GM13976 (cell line): ENCODE results near the gene KIF1A.
"Not testable (repeated sequence)": the region's sequence is repeated elsewhere in the genome, so short reads cannot be mapped to it uniquely, and the experiment has no call there.

Experiments used
- DNase-seq: peaks from one replicate; pipeline ENCODE4 v3.0.0; 2012; ENCODE audit warnings: low spot score
- in situ Hi-C: fragments of 300-500 bp; cut with MboI; formaldehyde crosslinking; loops from one replicate; pipeline ENCODE4 v1.12.0; 2022; ENCODE audit warnings: low sequenced_read_pairs, mixed read lengths, inconsistent platforms; ENCODE audit not compliant: unreplicated experiment
- TF ChIP-seq, protein P1 (sequence below): IDR thresholded peaks from 2 replicates; pipeline ENCODE4 v1.5.1; 2012; ENCODE audit warnings: borderline replicate concordance, mild to moderate bottlenecking; ENCODE audit not compliant: insufficient read depth; ENCODE audit errors: extremely low read depth, missing control alignments, control extremely low read depth

The KIF1A gene

DNA sequence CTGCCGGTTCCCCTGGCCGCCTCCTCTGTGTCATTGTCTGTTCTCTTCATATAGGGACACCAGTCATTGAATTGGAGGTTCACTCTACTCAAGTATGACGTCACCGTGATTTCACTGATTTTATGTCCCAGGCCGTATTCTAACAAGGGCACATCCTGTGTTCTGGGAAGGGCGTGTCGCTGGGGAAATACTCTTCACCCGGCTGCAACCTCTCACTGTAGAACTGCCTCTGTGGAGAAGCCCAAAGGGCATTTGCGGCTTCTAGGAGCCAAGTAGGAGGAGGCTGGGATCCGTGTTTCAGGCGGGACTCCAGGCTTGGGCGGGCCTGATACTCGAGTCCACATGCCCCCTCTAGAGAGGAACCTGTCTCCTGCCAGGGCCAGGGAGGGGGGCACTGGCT, 123.5 kb downstream of the KIF1A start:
- DNase-seq, in situ Hi-C loops: not testable (repeated sequence)

DNA sequence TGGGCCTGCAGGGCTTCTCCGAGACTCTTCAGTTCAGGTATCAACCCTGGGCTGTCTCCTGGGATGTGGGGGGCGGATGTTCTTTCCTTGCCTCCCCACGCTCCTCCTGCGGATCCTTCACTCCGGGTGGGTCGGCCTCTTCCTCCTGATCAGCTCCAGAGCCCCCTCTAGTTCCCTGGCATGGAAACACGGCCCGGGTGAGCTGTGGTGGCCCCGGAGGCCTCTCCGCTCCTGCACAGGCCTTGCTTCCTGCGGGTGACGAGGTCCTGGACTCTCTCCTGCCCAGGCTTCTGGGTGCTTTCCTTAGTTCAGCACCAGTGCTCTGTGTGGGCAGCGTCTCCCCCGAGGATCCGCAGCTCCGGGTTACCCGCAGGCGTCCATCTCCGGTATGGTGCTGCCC, 124.4 kb downstream of the KIF1A start:
- DNase-seq, in situ Hi-C loops: not testable (repeated sequence)

DNA sequence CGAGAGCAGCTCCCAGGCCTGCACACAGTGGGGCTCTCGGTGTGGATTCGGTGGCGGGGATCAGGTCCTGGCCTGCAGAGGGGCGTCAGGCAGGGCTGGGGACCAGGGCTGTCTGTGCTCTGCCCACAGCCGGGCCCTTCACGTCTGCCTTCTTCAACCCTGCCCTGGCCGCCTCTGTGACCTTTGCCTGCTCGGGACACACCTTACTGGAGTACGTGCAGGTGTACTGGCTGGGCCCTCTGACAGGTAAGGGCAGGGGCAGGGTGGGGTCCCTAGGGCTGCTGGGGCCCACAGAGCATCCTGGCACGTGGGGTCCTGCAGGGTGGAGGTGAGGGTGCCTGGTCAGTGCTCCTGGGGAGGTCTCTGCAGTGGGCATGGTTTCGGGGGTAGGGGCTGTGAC, 125.7 kb downstream of the KIF1A start:
- in situ Hi-C loops, DNase-seq: not testable (repeated sequence)

DNA sequence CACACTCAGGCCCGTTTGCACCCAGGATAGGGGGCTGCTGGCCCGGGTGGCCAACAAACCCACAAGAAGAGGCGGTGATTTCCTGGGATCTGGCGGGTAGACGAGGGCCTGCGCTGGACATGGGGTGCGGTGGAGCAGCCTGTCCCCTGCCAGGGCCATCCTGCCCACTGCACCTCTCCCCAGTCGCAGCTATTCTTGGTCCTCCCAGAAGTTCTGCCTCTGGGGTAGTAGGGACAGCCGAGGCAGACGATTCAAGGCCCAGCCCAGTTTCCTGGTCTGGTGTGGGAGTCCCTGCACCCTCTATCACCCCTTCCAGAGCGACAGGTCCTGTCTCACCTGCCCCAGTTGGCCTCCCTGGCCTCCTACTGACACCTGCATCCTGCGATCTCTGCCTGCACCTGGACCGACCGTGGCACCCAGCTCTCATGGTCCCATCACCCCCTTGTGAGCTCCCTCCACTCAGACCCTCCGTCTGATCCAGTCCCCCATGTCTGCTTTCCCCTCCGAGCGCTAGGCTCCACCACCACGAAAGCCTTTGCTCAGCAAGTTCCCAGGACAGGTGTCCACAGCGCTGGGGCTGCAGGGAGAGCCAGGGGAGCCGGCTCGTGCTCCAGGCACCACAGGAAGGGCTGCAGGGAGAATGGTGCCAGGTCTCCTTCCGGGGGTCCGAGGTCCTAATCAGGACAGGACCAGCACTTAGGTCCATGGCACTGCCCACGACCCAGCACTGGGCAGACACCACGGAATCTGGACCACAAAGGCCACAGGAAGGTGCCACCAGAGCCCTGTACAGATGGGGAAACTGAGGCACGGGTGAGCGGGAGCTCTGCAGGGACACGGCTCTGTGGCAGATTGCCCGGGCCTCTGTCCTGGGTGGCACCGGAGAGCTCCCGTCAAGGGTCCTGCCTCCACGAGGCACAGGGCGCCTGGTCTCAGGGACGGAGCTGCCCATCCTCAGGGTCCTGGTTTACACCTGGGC, 127.1 kb downstream of the KIF1A start:
- in situ Hi-C loops, DNase-seq: not testable (repeated sequence)

DNA sequence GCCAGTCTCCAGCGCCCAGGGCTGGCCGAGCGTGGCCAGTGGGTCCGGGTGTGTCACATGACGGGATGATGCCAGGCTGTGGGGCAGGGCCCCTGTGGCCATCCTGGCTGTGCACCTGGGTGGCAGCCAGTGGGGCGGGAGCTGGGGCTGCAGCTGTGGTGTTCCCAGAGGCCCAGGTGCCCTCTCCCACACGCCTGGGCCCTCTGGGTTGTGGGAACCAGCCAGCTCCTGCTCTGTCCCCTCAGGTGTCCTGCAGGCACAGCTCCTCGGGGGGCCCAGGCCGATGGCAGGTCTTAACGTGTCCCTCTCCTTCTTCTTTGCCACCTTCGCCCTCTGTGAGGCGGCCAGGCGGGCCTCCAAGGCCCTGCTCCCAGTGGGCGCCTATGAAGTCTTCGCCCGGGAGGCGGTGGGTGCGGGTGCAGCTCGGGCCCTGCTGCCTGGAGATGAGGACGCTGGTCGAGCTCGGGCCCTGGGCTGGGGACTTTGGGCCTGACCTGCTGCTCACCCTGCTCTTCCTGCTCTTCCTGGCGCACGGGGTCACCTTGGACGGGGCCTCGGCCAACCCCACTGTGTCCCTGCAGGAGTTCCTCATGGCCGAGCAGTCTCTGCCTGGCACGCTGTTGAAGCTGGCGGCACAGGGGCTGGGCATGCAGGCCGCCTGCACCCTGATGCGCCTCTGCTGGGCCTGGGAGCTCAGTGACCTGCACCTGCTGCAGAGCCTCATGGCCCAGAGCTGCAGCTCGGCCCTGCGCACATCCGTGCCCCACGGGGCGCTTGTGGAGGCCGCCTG, 128.2 kb downstream of the KIF1A start, which contains the start of gene AQP12A:
Gene AQP12A, plus strand, starts transcription at position 236 of the 790 bp plus-strand sequence. Its CDS starts 48 bp downstream, at position 284.
- in situ Hi-C loops, DNase-seq: not testable (repeated sequence)

DNA sequence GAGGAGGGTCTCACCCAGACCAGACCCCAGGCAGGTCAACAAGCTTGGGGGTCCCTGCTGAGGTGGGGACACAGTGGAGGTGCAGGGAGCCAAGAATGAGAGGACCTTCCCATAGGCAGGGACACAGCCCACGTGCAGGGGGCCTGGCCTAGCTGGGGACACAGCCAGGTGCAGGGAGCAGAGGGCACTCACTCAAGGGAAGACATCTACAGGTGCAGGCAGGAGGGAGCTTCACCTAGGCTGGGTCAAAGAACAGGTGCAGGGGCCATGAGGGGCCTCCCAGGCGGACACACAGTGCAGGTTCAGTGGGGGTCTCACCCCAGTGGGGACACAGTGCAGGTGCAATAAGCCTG, 129.0 kb downstream of the KIF1A start:
- in situ Hi-C loops, DNase-seq: not testable (repeated sequence)

DNA sequence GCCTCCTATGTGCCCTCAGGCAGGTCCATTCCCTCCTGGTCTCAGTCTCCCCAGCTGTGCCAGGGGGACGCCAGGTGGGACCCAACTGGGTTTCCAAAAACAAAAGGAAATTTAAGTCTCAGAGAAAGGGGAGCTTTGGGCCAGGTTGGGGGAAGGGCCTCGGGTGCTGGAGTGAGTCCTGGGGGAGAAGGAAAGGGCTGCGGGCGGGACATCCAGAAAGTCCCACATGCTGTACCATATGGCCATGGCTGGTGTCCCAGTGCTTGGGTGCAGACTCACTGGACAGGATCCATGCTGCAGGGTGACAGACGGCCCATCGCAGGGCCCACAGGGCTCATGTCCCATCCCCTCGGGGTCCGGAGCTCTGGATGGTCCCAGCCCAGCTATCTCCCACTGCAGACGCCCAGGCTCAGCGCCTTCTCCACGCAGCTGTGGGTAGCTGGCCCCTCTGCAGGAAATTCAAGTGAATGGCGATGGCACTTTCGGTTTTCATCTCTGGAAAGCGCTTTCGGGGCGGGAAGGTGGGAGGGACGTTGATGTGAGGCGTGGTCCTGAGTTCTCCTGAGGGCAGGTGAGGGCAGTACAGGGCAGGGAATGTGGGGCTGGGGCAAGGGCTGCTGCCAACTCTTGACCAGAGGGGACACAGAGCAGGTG, 129.5 kb downstream of the KIF1A start:
- in situ Hi-C loops, DNase-seq: not testable (repeated sequence)

DNA sequence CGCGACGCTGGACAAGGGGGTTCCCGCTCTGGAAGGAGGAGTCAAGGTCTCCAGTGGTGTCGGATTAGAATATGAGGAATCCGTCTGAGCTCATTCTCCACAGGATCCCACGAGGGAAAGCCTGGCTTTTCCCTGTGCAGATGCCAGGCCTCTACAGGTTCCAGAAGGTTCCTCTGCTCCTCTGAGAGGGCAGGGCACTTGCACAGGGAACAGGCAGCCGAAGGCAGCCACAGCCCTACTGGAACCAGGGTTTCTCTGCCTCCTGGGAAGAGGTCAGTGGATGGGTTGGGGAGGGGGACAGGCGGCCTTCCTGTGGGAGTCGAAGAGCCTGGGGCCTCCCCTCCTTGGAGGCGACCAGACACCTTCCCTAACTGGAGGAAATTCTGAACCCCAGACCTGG, 130.0 kb downstream of the KIF1A start:
- TF ChIP-seq, protein P1, sequence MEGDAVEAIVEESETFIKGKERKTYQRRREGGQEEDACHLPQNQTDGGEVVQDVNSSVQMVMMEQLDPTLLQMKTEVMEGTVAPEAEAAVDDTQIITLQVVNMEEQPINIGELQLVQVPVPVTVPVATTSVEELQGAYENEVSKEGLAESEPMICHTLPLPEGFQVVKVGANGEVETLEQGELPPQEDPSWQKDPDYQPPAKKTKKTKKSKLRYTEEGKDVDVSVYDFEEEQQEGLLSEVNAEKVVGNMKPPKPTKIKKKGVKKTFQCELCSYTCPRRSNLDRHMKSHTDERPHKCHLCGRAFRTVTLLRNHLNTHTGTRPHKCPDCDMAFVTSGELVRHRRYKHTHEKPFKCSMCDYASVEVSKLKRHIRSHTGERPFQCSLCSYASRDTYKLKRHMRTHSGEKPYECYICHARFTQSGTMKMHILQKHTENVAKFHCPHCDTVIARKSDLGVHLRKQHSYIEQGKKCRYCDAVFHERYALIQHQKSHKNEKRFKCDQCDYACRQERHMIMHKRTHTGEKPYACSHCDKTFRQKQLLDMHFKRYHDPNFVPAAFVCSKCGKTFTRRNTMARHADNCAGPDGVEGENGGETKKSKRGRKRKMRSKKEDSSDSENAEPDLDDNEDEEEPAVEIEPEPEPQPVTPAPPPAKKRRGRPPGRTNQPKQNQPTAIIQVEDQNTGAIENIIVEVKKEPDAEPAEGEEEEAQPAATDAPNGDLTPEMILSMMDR = no peak
- in situ Hi-C loops = no loop called here
- no peak for DNase-seq

DNA sequence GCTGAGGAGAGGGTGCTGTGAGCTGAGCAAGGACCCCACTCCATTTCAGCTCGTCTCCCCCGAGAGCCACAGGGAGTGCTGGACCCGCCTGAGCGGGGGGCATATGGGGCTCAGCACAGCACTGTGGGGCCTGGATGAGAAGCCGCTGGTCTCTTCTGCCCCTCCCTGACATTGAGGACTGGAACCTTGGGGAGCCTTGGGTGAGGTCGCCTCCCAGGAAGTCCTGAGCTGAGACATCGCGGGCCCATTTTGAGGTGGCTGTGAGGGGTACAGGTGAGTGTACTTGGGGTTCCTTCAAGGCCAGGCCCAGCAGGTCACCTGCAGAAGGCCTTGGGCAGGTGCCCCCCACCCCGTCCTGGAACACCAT, 131.5 kb downstream of the KIF1A start:
- DNase-seq = peak; percentile 38
- in situ Hi-C loops = no loop called here
- TF ChIP-seq, protein P1 = no peak

DNA sequence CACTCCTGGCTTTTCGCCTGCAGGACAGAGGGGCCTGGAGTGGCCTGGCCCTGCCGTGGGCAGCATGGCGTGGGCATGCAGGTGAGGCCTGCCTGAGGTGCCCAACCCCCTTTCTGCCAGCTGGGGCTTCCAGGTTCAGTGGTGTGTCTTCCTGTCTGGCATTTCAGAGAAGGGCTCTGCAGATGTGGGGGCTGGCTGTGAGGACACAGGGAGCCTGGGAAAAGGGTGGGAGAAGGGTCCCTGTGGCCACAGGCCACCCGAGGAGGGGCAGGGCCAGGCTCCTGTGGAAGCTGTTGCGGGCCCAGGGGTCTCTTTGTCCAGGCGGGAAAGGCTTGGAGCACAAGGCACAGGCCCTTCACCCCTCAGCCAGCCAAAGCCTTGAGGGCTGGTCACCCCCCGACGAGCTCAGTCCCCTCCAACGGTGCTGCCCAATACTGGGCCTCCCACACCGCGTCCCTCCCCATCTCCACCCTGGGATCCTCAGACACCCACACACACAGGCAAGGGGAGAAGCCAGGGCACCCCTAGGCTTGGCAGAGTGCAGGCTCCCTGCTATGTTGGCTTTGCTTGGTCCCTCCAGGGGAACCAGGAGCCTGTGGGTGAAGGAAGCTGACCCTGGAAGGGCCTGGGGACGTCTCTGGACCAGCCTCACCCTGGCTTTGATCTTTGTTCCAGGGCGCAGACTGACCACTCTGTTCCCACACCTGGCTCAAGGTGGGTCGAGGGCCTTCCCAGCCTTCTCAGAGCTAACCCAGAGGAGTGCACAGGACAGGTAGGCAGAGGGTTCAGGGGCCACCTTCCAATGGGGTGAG, 132.1 kb downstream of the KIF1A start:
- TF ChIP-seq, protein P1 = no peak
- DNase-seq = peak; percentile 41
- in situ Hi-C loops = no loop called here
